Amygdala (tissue), 56 donors: ENCODE data around the gene GLB1L2.

ENCODE experiments used
- DNase-seq, 56 donors: peaks; one replicate each; lab custom pipeline; 2025; lab: John Stamatoyannopoulos, UW

The GLB1L2 gene

GRCh38 chr11:134346101-134346975 lies 14.6 kb downstream of the GLB1L2 start:
- no peak for DNase-seq

GRCh38 chr11:134346976-134347350 lies 15.2 kb downstream of the GLB1L2 start:
- no peak for DNase-seq

- no peak for DNase-seq
Observed at GRCh38 chr11:134347441-134347840, 15.7 kb downstream of the GLB1L2 start.

- DNase-seq, result no peak
Observed at GRCh38 chr11:134349109-134349801, 17.5 kb downstream of the GLB1L2 start.

GRCh38 chr11:134349802-134350355 lies 18.1 kb downstream of the GLB1L2 start:
- DNase-seq, result no peak

GRCh38 chr11:134350381-134350780 lies 18.6 kb downstream of the GLB1L2 start:
- DNase-seq, result no peak

GRCh38 chr11:134352111-134352510 lies 20.3 kb downstream of the GLB1L2 start:
- DNase-seq, result no peak

GRCh38 chr11:134355136-134355535 lies 23.3 kb downstream of the GLB1L2 start:
- no peak for DNase-seq

GRCh38 chr11:134355656-134356055 lies 23.9 kb downstream of the GLB1L2 start:
- no peak for DNase-seq

GRCh38 chr11:134356656-134357544 lies 25.1 kb downstream of the GLB1L2 start:
- no peak for DNase-seq

- no peak for DNase-seq
Observed at GRCh38 chr11:134357545-134357839, 25.7 kb downstream of the GLB1L2 start.

GRCh38 chr11:134358165-134358855 lies 26.5 kb downstream of the GLB1L2 start:
- no peak for DNase-seq

- DNase-seq, result no peak
Observed at GRCh38 chr11:134358856-134359490, 27.2 kb downstream of the GLB1L2 start.

- DNase-seq, result no peak
Observed at GRCh38 chr11:134359646-134360045, 27.9 kb downstream of the GLB1L2 start.

- peak in 55 of 56 donors; percentile 18 to 91 (median 72) for DNase-seq
Observed at GRCh38 chr11:134360050-134360835, 28.5 kb downstream of the GLB1L2 start.

- DNase-seq, result no peak
Observed at GRCh38 chr11:134361661-134362060, 29.9 kb downstream of the GLB1L2 start.

- no peak for DNase-seq
Observed at GRCh38 chr11:134362192-134362901, 30.6 kb downstream of the GLB1L2 start.

- no peak for DNase-seq
Observed at GRCh38 chr11:134363161-134363560, 31.4 kb downstream of the GLB1L2 start.
